Nephron (organoid): ENCODE data around the gene DSEL.

Source experiments
- H3K27ac Mint-ChIP-seq, 3 experiments: 2 replicates each; pipeline ENCODE4 v1.8.0; 2020; ENCODE audit warnings: mixed read lengths in 3 of 3, mild to moderate bottlenecking in 2 of 3, moderate library complexity in 1 of 3
- H3K27me3 Mint-ChIP-seq: 2 replicates; pipeline ENCODE4 v1.8.0; 2021; ENCODE audit warnings: low read depth, mild to moderate bottlenecking, moderate library complexity, mixed read lengths
- H3K36me3 Mint-ChIP-seq: 2 replicates; pipeline ENCODE4 v1.8.0; 2020; ENCODE audit warnings: low read depth, mixed read lengths
- H3K4me1 Mint-ChIP-seq: 2 replicates; pipeline ENCODE4 v1.8.0; 2020; ENCODE audit warnings: mixed read lengths
- H3K4me3 Mint-ChIP-seq, 3 experiments: 2 replicates each; pipeline ENCODE4 v1.8.0; 2020; ENCODE audit warnings: mild to moderate bottlenecking in 3 of 3, mixed read lengths in 3 of 3, moderate library complexity in 2 of 3
- H3K9me3 Mint-ChIP-seq: 2 replicates; pipeline ENCODE4 v1.8.0; 2020; ENCODE audit warnings: mixed read lengths
- CTCF ChIP-seq, 3 experiments: fragments of 200-600 bp; sonication (generic); IDR thresholded peaks; one replicate each; pipeline ENCODE4 v1.5.0; 2021; ENCODE audit warnings: antibody characterized with exemption in 3 of 3; ENCODE audit not compliant: unreplicated experiment in 3 of 3

Gene DSEL

GRCh38 chr18:67496469-67496868 lies 20.1 kb downstream of the DSEL start:
- peaks cover 8% of the 10 kb centered on the region for H3K9me3 Mint-ChIP-seq
- H3K4me1 Mint-ChIP-seq: peaks cover 7% of the 10 kb centered on the region
- no peak overlapping the region for H3K4me3 Mint-ChIP-seq
- H3K36me3 Mint-ChIP-seq: no peaks in the 10 kb centered on the region
- no peak for TF ChIP-seq CTCF (IDR thresholded peaks at IDR 0.05; ENCODE audit: unreplicated experiment in 3 of 3)
- H3K27me3 Mint-ChIP-seq: no peaks in the 10 kb centered on the region
- H3K27ac Mint-ChIP-seq: no peak overlapping the region

GRCh38 chr18:67486534-67486933 lies 30.0 kb downstream of the DSEL start:
- H3K9me3 Mint-ChIP-seq: no peaks in the 10 kb centered on the region
- peaks cover 3% of the 10 kb centered on the region for H3K27me3 Mint-ChIP-seq
- no peak overlapping the region for H3K4me3 Mint-ChIP-seq
- H3K36me3 Mint-ChIP-seq: no peaks in the 10 kb centered on the region
- TF ChIP-seq CTCF (IDR thresholded peaks at IDR 0.05; ENCODE audit: unreplicated experiment in 3 of 3): no peak
- no peak overlapping the region for H3K27ac Mint-ChIP-seq
- peaks cover 4% of the 10 kb centered on the region for H3K4me1 Mint-ChIP-seq

- H3K4me3 Mint-ChIP-seq: no peak overlapping the region
- TF ChIP-seq CTCF (IDR thresholded peaks at IDR 0.05; ENCODE audit: unreplicated experiment in 3 of 3): no peak
Measured at GRCh38 chr18:67485655-67486054, 30.9 kb downstream of the DSEL start.

GRCh38 chr18:67484458-67484857 lies 32.1 kb downstream of the DSEL start:
- H3K4me1 Mint-ChIP-seq: peaks cover 4% of the 10 kb centered on the region
- peaks cover 3% of the 10 kb centered on the region for H3K27me3 Mint-ChIP-seq

More at GRCh38 chr18:67485655-67486054, 30.9 kb downstream of the DSEL start:
- Mint-ChIP-seq H3K27me3 (peaks cover 3% of the 10 kb centered on the region), H3K27ac (no peak overlapping the region), H3K4me1 (peaks cover 4% of the 10 kb centered on the region), H3K9me3 (no peaks in the 10 kb centered on the region), H3K36me3 (no peaks in the 10 kb centered on the region)

GRCh38 chr18:67483952-67484351 lies 32.6 kb downstream of the DSEL start:
- no peak overlapping the region for H3K4me3 Mint-ChIP-seq
- H3K27ac Mint-ChIP-seq: peak overlapping the region in 1 of 3 experiments; percentile 12
- peaks cover 3% of the 10 kb centered on the region for H3K27me3 Mint-ChIP-seq
- H3K4me1 Mint-ChIP-seq: peaks cover 4% of the 10 kb centered on the region
- H3K36me3 Mint-ChIP-seq: no peaks in the 10 kb centered on the region
- no peaks in the 10 kb centered on the region for H3K9me3 Mint-ChIP-seq
- TF ChIP-seq CTCF (IDR thresholded peaks at IDR 0.05; ENCODE audit: unreplicated experiment in 3 of 3): no peak

More at GRCh38 chr18:67484458-67484857, 32.1 kb downstream of the DSEL start:
- TF ChIP-seq CTCF (IDR thresholded peaks at IDR 0.05; ENCODE audit: unreplicated experiment in 3 of 3): no peak
- Mint-ChIP-seq H3K9me3 (no peaks in the 10 kb centered on the region), H3K4me3 (no peak overlapping the region), H3K36me3 (no peaks in the 10 kb centered on the region), H3K27ac (no peak overlapping the region)

- Mint-ChIP-seq H3K4me3 (no peak overlapping the region), H3K9me3 (no peaks in the 10 kb centered on the region), H3K4me1 (peaks cover 4% of the 10 kb centered on the region), H3K27ac (peak overlapping the region in 2 of 3 experiments; percentile 26 to 68), H3K27me3 (peaks cover 3% of the 10 kb centered on the region), H3K36me3 (no peaks in the 10 kb centered on the region)
- TF ChIP-seq CTCF (IDR thresholded peaks at IDR 0.05; ENCODE audit: unreplicated experiment in 3 of 3): no peak
Measured at GRCh38 chr18:67483237-67483636, 33.3 kb downstream of the DSEL start.
